22Rv1 (cell line): ENCODE results near the gene AUTS2.

Source experiments
- ZFX ChIP-seq: fragments of 450-650 bp; IDR thresholded peaks from 2 replicates; pipeline ENCODE4 v1.6.1; 2017; ENCODE audit warnings: antibody characterized with exemption, borderline replicate concordance
- TF ChIP-seq, protein P1 (sequence below): fragments of 450-650 bp; IDR thresholded peaks from 2 replicates; pipeline ENCODE4 v1.5.1; 2017; ENCODE audit warnings: mild to moderate bottlenecking

DNA sequence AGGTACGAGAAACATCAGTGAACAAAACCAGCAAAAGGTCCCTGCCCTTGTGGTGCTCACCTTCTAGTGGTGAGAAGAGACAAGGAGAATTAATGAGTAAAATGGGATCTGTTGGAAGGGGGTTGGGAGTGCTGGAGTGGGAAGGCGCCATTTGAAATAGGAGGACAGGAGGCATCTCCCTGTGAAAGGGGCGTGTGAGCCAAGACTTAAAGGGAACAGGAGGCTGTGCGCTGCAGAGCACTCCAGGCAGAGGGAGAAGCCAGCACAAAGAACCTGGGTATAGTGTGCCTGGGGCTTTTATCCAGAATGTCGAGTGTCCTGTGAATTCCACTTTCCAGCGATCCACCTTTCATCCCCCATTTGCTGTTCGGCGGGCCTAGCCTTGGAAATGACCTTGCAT lies 1035.8 kb downstream of the AUTS2 start:
- TF ChIP-seq, protein P1, sequence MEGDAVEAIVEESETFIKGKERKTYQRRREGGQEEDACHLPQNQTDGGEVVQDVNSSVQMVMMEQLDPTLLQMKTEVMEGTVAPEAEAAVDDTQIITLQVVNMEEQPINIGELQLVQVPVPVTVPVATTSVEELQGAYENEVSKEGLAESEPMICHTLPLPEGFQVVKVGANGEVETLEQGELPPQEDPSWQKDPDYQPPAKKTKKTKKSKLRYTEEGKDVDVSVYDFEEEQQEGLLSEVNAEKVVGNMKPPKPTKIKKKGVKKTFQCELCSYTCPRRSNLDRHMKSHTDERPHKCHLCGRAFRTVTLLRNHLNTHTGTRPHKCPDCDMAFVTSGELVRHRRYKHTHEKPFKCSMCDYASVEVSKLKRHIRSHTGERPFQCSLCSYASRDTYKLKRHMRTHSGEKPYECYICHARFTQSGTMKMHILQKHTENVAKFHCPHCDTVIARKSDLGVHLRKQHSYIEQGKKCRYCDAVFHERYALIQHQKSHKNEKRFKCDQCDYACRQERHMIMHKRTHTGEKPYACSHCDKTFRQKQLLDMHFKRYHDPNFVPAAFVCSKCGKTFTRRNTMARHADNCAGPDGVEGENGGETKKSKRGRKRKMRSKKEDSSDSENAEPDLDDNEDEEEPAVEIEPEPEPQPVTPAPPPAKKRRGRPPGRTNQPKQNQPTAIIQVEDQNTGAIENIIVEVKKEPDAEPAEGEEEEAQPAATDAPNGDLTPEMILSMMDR, result no peak
- no peak for TF ChIP-seq ZFX
